Left renal pelvis (tissue), 4 donors: ENCODE results near the gene CHCHD10. TPM values are rescaled to one million over a fixed set of nuclear protein-coding genes. Genes with fewer than 3 reads are reported as not detected.

Experiments used
- DNase-seq, 4 donors: peaks; one replicate each; pipeline ENCODE4 v3.0.0-alpha.2; 2013; ENCODE audit warnings: low read depth in 4 of 4, low spot score in 3 of 4
- polyA plus RNA-seq, 4 donors: library from polyadenylated mRNA; unstranded; fragments of 120-200 nt; gene quantifications; one replicate each; pipeline ENCODE4 v1.2.1, GENCODE V29; 2013; ENCODE audit not compliant: insufficient read length in 4 of 4

CHCHD10 gene
- polyA plus RNA-seq, 4 donors = 15.5 to 114 (median 69.2) TPM

GRCh38 chr22:23789121-23789520, 21.3 kb upstream of the CHCHD10 start:
- no peak for DNase-seq

GRCh38 chr22:23787910-23788309, 20.1 kb upstream of the CHCHD10 start:
- no peak for DNase-seq

GRCh38 chr22:23787600-23787896, 19.8 kb upstream of the CHCHD10 start:
- DNase-seq = no peak

GRCh38 chr22:23786752-23787599, 19.2 kb upstream of the CHCHD10 start, which contains the start of gene SMARCB1:
SMARCB1 (plus strand) TSS chr22:23786966; CDS start chr22:23787170, 204 bp downstream.
- peak in 3 of 4 donors; percentile 81 to 85 (median 83) for DNase-seq

- no peak for DNase-seq
Observed at GRCh38 chr22:23786261-23786710, 18.5 kb upstream of the CHCHD10 start.

- no peak for DNase-seq
Observed at GRCh38 chr22:23784215-23784732, 16.5 kb upstream of the CHCHD10 start.

- DNase-seq = no peak
Observed at GRCh38 chr22:23783265-23784150, 15.7 kb upstream of the CHCHD10 start.

- no peak for DNase-seq
Observed at GRCh38 chr22:23782703-23783102, 14.9 kb upstream of the CHCHD10 start.

- DNase-seq = no peak
Observed at GRCh38 chr22:23782252-23782651, 14.5 kb upstream of the CHCHD10 start.

- no peak for DNase-seq
Observed at GRCh38 chr22:23781511-23782183, 13.9 kb upstream of the CHCHD10 start.

GRCh38 chr22:23781065-23781464, 13.3 kb upstream of the CHCHD10 start:
- no peak for DNase-seq

- DNase-seq = no peak
Observed at GRCh38 chr22:23780146-23780748, 12.5 kb upstream of the CHCHD10 start.

- DNase-seq = no peak
Observed at GRCh38 chr22:23779731-23780130, 12.0 kb upstream of the CHCHD10 start.

- DNase-seq = no peak
Observed at GRCh38 chr22:23779083-23779482, 11.3 kb upstream of the CHCHD10 start.

- DNase-seq = no peak
Observed at GRCh38 chr22:23778577-23778900, 10.8 kb upstream of the CHCHD10 start.

GRCh38 chr22:23777776-23778576, 10.2 kb upstream of the CHCHD10 start:
- DNase-seq = no peak

- DNase-seq = no peak
Observed at GRCh38 chr22:23775779-23776375, 8.1 kb upstream of the CHCHD10 start.

- DNase-seq = no peak
Observed at GRCh38 chr22:23774922-23775436, 7.2 kb upstream of the CHCHD10 start.
